GM19372 (cell line): ENCODE results near the gene PLXNA1.

Experiments used
- ATAC-seq: cut with Tn5 transposase; IDR thresholded peaks from one replicate; pipeline ENCODE4 v1.9.1; 2021; ENCODE audit warnings: mild to moderate bottlenecking, low read depth, moderate library complexity; ENCODE audit not compliant: unreplicated experiment

The PLXNA1 gene

DNA sequence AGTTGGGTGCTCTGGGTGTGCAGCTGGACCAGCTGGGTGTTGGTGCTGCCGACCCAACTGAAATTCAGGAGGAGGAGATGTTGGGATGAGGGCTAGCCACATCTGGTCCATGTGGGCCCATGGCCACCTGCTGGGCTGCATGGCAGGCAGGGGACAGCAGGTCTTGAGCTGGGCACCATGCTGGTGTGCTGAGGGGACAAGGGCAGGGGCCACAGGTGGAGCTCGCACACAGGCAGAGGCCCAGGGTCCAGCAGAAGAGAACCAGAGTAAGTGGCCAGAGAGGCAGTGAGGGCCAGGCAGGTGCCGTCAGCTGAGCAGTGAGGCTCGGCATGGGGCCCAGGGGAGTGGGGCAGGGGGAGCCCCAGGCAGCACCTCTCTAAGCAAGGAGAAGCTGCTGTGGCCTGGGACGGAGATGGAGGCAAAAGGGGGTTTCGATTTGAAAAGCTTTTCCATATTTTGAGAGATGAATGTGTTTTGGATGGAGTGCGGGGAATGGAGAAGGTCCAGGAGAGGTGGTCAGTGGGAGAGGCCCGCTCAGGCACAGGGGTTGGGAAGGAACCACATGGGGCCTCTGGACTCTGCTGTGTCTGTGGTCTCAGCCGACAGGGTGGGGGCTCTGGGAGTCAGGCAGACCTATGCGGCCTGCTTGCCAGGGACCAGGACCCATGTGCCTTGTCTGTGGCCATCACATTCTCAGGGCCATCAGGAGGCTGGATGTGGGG, 30.5 kb upstream of the PLXNA1 start:
- ATAC-seq, result no peak

DNA sequence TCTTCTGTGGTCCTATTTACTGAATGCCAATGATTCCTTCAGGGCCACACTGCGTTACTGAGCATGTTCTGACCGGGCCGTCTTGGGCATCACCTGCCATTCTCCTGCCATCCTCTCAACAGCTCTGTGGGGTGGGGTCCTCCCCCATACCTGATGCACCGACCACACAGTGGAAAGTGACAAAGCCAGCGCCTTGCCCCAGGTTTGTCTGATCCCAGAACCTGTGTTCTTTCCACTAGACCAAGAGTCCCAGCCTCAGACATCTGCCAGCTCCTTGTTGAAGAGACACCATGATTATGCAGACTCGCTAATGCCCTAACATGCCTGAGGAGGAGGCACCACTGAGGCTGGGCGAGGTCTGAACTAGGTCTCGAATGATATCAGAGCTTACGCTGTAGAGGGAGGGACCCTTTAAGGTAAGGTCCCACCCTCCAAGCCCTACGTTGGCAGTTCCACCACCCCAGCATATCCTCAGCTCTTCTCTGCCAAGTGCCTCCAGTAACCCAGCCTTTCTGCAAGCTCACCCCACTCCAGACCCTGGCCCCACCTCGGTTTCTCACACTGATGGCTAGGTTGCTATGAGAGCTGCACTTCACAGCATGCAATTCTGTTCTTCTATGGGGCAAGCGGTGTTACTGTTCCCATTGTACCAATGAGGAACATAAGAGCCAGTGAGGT, 29.8 kb upstream of the PLXNA1 start:
- no peak for ATAC-seq

DNA sequence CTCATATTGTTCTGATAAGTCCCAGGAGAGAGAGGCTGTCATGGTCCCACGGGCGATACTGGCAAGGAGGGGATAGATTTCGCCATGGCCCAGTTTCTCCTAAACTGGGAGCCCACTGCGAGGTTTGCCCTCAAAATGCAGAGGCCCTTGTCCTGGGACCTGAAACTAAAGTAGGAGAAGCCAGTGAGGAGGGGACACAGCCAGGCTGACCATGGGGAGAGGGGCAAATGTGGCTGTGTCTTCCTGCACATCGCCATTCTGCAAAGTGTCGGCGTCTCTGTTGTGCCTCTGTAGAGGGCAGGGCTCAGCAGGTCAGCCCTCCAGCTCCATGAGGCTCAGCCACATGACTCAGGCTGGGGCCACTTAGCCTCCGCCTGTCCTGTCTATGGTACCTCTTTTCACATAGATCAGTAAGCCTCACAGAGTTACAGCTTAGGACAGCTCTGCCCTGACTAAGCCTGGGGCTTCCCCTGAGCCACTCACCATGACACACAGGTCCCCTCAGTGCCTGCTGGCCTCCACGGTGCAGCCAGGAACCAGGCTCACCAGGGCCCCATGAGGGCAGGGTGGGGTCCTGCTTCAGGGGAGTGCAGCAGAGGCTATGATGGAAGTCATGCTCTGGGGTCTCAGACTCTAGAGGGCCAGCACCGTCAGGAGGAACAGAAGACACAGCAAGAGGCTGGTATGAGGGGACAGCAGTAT, 28.6 kb upstream of the PLXNA1 start:
- no peak for ATAC-seq

DNA sequence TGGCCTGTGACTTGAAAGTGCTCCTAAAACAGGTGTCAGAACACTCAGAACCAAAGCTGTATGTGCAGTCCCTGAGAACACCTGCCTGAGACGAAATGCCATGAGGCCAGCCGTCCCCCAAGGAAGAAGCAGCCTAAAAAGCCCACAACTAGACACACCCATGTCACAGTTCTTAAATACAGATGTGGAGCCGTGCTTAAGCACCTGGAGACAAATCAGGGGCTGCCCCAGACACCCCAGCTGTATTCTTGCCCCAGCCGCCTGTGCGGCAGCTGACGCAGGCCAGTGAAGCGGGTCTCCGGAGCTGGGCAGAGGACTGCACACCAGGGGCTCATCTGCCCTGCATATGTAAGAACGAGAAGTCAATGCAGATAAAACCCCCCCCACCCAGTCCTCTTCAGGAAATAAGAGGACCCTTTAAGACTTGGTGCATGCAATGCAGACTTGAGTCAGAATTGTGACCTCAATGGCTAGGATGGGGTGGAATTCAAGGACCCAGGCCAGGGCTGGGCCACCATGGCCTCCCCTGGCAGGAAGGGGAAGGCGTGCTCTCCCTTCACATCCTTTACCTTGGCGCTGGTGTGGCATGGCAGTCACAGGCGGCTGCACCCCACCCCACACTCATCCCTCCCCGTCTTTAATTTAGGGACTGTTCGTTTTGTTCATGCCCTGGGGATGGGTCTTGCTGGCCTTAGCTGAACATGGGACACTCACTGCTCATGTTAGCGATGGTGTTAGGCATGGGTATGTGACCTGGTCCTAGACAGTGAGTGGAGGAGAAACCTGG, 27.7 kb upstream of the PLXNA1 start:
- ATAC-seq, result no peak

DNA sequence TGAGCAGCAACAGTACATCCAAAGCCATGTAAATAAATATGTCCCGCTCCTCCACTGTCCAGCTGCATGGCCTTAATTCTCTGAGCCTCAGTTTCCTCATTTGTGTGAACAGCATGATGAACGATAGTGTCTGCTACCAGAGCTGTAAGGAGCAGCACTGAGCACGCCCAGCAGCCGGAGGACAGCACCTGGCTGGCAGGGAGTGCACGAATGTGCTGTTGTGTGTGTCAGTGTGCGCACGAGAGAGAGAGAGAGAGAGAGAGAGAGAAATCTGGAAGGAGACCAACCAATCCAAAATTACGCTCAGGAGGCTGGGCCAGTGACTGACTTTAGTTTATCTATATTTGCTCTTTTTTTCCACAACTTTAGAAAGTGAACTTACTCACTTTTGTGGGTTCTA, 26.6 kb upstream of the PLXNA1 start:
- no peak for ATAC-seq

DNA sequence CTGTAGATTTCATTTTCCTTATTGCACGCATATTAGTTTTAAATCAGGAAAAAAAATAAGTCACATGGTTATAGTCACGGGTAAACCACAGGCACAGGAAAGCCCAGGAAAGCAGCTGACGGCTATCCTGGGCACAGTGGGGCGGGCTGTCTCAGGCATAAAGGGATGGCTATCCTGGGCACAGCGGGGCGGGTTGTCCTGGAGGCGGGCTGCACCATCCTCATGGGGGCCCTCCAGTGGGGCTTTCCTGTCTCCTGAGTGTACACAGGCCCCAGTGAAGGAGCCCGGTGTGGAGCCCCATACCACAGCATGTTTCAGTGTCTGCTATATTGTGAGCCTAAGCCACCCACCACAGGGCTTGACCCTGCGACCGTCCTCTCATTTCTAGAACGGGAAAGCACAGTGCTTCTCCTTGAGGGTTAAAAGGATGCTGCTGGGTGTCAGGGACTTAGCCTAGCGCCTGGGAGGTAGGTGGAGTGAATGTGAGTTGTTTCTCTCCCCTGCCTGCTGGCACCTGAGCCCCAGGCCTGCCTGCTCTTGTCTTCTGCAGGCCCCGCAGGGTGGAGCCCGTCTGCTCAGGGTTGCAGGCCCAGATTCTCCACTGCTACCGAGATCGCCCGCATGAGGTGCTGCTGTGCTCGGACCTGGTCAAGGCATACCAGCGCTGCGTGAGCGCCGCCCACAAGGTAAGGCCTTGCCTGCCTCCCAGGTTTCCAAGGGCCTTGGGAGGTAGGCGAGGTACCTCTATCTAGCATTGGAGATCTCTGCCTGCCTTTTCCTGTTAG, 25.9 kb upstream of the PLXNA1 start:
- ATAC-seq, result no peak

DNA sequence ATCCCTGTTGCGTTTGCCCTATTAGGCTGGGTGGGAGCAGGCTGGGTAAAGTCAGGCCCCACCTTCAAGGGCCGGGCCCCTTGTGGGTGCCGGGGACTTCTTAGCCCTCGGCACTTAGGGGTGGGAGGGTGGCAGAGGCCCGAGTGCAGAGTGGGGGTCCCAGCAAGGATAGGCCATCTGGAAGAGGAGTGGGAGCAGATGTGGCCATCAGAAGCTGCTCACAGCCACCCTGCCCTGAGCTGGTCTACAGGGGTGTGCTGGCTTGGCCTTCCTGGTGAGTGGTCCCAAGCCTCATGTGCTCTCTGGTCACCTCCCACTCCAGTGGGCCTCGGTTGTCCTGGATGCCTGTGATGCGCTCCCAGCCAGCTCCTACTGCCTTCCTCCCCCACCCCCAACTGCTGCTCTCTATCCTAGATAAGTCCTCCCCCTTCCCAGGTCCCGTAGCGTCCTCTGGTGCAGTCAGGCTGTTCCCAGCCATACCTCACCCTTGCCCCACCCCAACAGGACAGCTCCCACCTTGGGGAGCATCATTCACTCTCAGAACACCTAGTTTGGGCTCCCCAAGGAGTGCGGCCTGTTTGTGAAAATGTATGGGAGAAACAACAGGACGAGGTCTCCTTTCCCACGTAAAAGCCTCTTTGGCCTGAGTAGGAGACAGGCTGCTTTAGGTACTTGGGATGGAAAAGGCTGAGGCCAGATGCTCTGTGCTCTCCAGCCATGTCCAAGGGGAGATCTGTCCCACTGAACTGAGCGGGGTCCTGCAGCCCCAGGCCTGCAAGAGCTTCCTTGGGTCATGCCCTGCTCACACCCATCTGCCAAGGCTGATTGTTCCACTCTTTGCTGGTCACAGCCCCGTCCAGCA, 24.9 kb upstream of the PLXNA1 start:
- no peak for ATAC-seq

DNA sequence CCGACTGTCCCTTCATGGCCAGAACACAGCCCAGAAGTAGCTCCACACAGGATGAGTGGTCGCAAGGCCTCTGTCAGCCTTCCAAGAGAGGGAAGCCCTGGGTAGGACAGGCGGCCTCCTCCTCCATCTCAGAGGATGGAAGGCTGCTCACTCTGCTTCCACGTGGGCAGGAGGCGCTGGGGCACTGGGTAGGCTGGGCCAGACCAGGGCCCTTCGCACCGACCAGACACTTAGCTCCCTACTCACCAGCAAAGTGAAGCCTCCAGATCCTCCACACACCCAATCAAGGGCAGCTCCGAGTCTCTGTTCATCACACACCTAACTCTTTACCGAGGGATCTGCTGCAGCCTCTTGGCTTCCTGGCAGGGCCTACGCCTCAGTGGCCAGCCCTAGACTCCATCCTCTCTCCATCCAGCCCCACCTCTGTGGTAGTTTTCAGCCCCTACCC, 24.3 kb upstream of the PLXNA1 start:
- ATAC-seq, result no peak

DNA sequence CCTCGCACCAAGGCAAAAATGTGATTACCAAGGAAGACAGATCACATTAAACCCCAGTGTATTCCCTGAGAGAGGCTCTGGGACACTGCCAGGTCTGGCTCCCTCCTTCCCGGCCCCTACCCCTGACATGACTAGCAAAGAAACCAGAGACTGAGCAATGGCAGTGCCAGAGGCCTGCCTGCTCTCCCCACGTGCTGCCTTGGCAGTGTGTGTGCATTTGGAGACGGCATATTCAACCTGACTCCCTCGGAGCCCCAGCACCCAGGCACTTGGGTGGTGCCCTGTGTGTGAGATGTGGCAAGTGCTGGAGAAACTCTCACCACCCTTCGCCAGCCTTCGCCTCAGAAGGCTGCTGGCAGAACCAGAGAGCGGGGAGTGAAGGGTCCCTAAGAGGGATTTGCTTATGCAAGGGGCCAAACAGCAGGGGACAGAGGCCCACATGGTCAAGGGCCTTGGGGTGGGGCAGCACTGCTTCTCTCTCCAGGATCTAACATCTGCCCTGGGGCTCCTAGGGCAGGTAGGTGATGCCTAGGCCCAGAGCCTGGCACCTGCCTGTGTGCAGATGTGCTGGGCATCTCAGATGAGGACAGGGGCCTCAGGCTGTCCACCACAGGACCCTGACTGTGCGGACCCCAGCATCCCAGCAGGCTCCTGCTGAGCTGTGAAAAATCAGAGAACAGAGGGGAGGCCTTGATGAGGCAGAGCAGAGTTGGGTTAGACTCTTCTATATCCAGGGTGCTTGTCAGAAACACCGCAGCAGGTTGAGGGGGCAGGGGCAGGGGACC, 23.6 kb upstream of the PLXNA1 start:
- no peak for ATAC-seq

DNA sequence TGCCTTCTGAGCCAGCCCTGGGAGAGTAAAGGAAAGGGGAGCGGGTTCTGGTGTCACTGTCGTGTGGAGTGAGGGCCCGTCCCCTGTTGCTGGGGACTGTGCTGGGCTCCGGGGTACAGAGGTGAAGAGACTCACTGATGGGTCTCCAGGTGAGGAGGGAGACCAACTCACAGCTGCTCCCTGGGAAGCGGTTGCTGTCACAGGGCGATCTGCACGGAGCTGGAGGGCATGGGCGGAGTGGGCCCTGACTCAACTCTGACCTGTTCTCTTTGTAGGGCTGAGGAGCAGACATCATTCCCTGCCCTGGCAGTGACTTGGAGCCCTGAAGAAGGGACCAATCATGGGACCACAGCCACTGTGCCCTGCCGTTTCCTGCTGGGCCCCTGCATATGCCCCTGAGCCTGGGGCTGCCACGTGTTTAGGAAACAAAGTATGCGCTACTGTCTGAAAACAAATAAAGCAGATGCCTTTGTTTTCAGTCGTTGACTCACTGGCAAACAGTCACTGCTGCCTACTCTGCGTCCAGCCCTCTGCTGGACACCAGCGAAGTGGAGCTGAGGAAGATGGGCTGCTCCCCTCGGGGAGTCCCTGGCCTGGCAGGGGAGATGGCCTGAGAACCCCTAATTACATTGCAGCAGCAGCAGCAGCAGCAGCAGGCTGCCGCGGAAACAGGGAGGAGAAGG, 22.9 kb upstream of the PLXNA1 start:
- no peak for ATAC-seq

DNA sequence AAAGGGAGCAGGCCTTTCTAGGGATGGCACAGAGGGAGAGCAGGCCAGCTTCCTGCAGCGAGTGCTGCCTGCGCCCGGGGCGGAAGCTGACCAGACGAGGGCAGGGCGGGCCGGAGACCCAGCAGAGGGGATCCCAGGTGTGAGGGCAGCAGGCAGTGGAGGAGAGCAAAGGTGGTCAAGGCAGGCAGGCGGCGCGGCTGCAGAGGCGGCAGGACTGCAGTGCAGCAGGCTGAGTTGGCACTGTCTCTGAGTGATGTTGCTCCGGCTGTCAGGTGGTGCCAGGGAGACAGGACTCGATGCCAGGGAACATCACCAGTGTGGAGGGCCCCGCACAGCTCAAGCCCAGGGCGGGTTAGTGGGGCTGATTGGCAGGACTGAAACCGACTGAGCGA, 22.3 kb upstream of the PLXNA1 start:
- ATAC-seq, result no peak

DNA sequence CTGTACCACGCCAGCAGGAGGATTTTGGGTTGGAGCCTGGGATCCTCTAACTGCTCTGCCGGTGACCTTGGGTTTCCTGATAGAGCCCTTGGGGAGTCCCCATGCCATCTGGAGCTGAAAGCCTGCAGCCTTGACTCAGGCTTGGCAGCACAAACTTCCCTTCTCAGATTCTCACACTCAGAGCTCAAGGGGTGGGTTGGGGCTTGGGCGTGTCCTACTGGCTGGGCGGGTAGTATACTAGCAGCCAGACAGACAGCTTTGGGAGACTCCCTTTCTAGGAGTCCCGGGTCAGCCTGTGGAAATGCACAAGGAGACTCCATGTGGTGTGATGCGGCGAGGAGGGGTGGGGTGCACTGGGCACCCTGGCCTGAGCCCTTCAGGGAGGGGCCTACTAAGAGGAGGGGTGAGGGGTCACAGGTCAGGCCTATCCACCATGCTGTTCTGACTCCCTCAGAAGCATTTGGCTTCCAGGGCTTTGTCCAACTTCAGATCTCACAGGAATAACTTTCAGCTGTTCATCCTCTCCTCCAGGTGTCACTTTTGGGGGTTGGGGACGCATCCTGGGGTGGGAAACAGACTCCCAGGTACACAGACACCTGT, 21.6 kb upstream of the PLXNA1 start:
- ATAC-seq, result no peak

DNA sequence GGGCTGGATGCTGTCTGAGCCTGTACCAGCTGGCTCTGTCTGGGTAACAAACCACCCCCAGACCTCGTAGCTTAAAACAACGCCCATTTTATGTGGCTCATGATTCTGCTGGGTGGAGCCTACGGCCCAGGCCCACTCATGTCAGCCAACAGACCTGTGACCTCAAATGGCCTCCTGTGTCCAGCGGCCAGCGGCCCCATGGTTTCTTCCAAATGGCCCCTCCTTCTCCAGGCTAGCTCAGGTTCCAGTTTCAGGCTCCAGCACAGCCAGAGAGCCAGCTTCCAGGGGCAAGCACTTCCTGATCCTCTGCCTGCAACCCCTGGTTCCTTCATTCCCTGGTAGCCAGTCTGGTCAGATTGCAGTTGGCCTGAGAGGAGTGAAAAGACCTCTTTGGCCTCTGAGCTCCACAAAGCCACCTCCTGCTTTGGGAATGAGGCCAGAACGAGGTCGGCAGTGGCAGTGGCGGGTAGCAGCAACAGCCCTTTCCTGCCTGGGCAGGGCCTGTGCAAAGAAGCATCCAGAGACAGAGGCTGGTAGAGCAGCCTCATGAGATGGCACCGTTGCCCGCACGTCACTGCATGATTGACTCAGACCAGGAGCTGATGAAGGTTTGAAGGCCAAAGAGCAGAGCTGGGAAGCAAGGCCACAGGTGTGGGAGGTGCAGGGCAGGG, 21.0 kb upstream of the PLXNA1 start:
- ATAC-seq, result no peak

DNA sequence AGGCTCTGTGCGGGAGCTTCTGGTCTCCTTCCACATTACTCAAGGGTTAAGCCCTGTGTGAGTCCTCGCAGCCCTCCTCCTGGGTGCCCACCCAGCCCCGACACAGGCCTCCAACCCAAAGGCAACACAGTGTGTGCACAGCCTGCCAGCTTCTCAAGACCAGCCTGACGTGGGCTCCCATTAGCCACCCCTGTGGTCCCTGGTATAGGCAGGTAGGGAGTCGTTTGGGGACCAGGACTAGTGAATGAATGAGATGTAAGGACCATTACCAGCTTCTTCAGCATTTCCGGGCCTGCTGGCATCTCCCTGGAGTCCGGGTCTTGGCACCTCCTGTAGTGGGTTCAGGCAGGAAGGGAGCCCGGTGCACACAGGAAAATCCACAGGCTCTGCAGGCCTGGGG, 20.2 kb upstream of the PLXNA1 start:
- no peak for ATAC-seq

DNA sequence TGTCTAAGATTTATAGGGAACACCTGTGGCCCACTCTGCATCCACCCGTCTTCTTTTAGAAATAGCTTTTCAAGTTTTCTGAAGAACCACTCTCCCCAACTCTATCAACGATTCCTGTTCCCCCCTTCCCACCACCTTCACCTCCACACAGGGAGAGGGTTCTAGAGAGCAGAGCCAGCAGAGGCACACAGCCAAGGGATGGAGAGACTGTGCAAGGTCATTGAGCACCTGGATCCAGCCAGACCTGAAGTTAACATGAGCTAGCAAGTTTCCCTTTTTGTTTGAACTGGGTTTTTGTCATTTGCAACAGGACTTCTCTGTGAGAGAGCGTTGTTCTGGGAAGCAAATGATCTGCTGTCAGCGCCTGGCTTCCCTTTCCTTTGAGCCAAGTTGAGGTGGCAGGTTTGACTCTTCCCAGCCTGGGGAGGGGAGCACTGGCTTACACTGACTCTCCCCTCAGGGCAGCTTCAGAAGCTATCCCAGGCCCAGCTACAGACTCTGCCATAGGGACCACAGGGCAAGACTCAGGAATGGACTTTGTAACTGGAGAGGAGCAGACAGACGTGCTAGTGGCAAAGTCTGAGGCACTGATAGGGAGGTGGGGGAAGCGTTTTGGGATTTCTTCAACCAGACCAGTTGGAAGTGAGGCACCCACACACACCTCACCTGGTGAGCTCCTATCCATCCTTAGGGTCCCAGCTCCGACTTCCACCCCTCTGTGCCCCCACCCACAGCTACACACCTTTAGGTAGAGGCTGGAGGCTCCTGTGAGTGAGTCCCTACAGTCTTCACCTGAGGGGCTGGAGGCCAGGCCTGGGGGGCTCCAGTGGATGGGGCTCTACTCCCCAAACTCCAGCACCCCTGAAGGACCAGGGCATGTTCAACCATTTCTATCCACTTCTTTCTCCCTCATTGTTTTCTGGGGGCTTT, 19.4 kb upstream of the PLXNA1 start:
- ATAC-seq, result no peak

DNA sequence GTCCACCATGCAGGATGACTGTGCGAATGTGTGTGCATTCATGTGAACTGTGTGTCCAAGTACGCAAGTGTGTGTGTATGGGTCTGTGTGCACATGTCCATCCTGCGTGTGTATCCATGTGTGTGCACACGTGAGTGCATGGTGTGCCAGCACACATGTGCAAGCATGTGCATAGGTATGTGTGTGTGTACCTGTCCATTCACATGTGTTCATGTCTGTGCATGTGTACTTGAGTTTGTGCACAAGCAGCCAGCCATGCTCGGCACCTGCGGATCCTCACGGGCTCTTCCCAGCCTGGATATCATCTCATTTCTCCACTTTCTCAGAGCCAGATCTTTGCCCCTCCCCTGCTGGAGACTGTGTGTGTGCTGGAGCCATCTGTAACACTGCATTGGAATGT, 18.7 kb upstream of the PLXNA1 start:
- ATAC-seq, result no peak
